NB4 (cell line): ENCODE measurements around the gene FBXO45.
A peak's percentile ranks its signal among the peaks of the same experiment; 100 is the strongest.

Experiments
- CTCF ChIP-seq: IDR thresholded peaks from one replicate; pipeline ENCODE4 v1.5.1; 2012; ENCODE audit warnings: low read depth, low read length
- MAX ChIP-seq: IDR thresholded peaks from 2 replicates; pipeline ENCODE4 v1.6.1; 2011; ENCODE audit warnings: low read depth, low read length
- POLR2A ChIP-seq: IDR thresholded peaks from 2 replicates; pipeline ENCODE4 v1.6.1; 2011; ENCODE audit warnings: mild to moderate bottlenecking; ENCODE audit not compliant: insufficient read length; ENCODE audit errors: extremely low read depth

GRCh38 chr3:196554205-196554604 lies 14.3 kb upstream of the FBXO45 start:
- TF ChIP-seq CTCF (no peak), MAX (peak; percentile 45; the same call in 1 of the 2 replicates), POLR2A (no peak)
